ENCODE data around the gene CDC42.
A peak's percentile ranks its signal among the peaks of the same experiment; 100 is the strongest.
"Not testable (repeated sequence)": the region's sequence is repeated elsewhere in the genome, so short reads cannot be mapped to it uniquely, and the experiment has no call there.

Gene CDC42

DNA sequence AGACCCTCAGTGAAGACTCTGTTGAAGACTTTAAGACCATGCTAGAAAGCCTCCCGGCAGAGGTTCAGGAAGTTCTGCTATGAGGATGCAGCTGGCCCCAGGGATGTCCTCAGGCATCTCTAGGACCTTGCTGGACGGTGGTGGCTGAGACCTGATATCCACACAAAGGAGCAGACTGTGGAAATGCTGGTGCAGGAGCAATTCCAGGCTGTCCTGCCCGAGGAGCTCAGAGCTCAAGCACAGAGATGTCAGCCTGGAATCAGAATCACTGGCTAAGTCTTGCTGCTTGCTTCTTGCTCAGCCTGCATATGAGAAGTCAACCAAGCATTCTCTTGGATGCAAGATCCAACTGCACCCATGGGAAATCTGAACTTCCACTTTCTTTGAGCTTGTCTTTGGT lies 22.0 kb upstream of the CDC42 start:
- no peak overlapping the region for H3K4me3 ChIP-seq (replicated peaks in 1 of 2; ENCODE audit: low read depth in 2 of 2, low read length in 2 of 2)
- no peak for DNase-seq (ENCODE audit: low read depth in 2 of 2)
- no peak for TF ChIP-seq CTCF (IDR thresholded peaks at IDR 0.05; ENCODE audit: low read depth, low read length)

- TF ChIP-seq CTCF (IDR thresholded peaks at IDR 0.05; ENCODE audit: low read depth, low read length), result no peak
- H3K4me3 ChIP-seq (replicated peaks in 1 of 2; ENCODE audit: low read depth in 2 of 2, low read length in 2 of 2), result no peak overlapping the region
- peak in 1 of 2 donors; percentile 50 for DNase-seq (ENCODE audit: low read depth in 2 of 2)
Observed at GRCh38 chr1:22031214-22031962, 21.1 kb upstream of the CDC42 start.

GRCh38 chr1:22034834-22035233 lies 17.7 kb upstream of the CDC42 start:
- H3K4me3 ChIP-seq (replicated peaks in 1 of 2; ENCODE audit: low read depth in 2 of 2, low read length in 2 of 2); DNase-seq (ENCODE audit: low read depth in 2 of 2): not testable (repeated sequence)

DNA sequence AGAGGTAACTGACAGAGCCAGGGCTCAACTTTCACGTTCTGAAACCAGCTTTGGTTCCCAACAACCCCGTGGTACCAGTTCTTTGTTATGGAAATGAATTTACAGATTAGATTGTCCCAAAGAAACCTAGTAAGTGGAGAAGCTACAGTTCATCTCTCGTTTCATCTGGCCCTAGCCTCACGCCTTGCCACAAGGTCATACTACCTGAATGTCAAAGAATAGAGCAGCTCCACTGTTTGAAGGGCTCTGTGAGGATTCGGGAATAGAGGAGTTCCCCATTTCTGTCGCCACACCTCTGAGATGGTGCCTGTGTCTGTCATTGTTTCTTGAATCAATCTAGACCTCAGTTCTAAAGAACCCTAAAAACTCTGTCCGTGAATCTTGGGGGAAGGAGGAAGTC lies 15.0 kb upstream of the CDC42 start:
- TF ChIP-seq CTCF (IDR thresholded peaks at IDR 0.05; ENCODE audit: low read depth, low read length), result no peak
- H3K4me3 ChIP-seq (replicated peaks in 1 of 2; ENCODE audit: low read depth in 2 of 2, low read length in 2 of 2), result no peak overlapping the region
- DNase-seq (ENCODE audit: low read depth in 2 of 2), result no peak

DNA sequence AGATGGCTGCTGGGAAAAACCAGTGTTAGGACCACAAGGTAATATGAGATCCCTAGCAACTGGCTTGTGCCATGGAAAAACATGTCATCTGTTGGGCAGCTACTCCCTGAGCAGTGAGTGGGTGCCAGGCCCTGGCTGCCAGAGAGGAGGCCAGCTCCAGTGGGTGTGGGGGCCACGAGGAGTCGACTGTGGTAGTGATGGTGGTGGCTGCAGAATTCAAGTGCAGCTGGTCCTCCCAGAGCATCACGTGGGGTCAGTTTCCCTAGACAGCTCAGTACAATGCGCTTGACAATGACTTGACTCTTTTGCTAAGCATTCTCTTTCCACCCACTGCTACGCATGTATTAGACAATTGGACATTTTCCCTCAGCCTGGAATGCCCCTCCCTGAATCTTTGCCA lies 14.5 kb upstream of the CDC42 start:
- TF ChIP-seq CTCF (IDR thresholded peaks at IDR 0.05; ENCODE audit: low read depth, low read length), result no peak
- no peak overlapping the region for H3K4me3 ChIP-seq (replicated peaks in 1 of 2; ENCODE audit: low read depth in 2 of 2, low read length in 2 of 2)
- DNase-seq (ENCODE audit: low read depth in 2 of 2), result no peak

GRCh38 chr1:22039594-22040285 lies 12.8 kb upstream of the CDC42 start:
- TF ChIP-seq CTCF (IDR thresholded peaks at IDR 0.05; ENCODE audit: low read depth, low read length), result no peak
- peak; percentile 67 to 88 for DNase-seq (ENCODE audit: low read depth in 2 of 2)
- no peak overlapping the region for H3K4me3 ChIP-seq (replicated peaks in 1 of 2; ENCODE audit: low read depth in 2 of 2, low read length in 2 of 2)

DNA sequence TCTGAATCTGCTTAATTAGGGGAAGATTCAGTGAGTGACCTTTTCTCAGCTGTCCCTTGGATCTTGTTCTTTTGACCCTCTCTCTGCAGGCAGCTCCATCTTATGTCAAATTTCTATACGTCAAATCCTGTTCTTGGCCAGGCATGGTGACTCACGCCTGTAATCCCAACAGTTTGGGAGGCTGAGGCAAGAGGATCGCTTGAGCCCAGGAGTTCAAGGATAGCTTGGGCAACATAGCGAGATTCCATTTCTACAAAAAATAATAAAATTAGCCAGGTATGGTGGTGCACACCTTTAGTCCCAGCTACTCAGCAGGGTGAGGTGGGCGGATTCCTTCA lies 12.3 kb upstream of the CDC42 start:
- H3K4me3 ChIP-seq (replicated peaks in 1 of 2; ENCODE audit: low read depth in 2 of 2, low read length in 2 of 2), result no peak overlapping the region
- no peak for DNase-seq (ENCODE audit: low read depth in 2 of 2)

More for the DNA sequence above, 12.3 kb upstream of the CDC42 start:
- no peak for TF ChIP-seq CTCF (IDR thresholded peaks at IDR 0.05; ENCODE audit: low read depth, low read length)
